ENCODE data around the gene NAV2. TPM values are rescaled to one million over a fixed set of nuclear protein-coding genes. Genes with fewer than 3 reads are reported as not detected.

The NAV2 gene
- total RNA-seq, 1 experiment from 2014 or later, result 22.7 TPM

DNA sequence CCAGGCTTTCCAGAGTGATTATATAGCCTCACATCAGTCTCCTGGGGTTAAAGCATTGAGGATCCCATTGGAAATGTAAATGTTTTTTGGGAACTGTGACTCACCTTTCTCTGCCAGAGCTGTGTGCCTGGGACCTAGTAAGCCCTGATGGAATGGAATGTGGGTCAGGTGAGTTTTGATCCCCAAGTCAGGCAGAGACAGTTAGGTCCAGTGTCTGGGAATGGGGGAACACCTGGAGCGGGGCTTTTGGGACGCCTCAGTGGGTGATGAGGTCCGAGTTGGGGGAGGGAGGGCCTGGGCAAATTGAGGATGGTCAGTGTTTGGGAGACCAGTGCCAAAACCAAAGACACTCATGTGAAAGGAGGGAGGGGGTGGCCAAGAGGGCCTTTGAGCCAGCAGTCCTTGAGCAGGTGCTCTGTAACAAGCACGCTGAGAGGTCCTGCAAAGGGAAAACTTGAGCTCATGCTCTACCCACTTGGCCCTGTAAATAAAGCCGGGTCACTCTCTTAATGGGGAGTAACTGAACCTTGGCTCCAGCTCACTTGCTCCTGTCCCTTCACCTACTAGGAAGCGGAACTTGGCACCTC is 104.7 kb downstream of the NAV2 start:
- Histone ChIP-seq H3K27ac (ENCODE audit: low read length) (no peak overlapping the region), H3K4me3 (ENCODE audit: low read depth in 2 of 2, low read length in 2 of 2) (no peak overlapping the region), H3K27me3 (ENCODE audit: control insufficient read depth, insufficient read depth, low read length) (no peaks in the 10 kb centered on the region), H3K4me1 (ENCODE audit: control insufficient read depth, insufficient read depth, low read length) (peaks cover 8% of the 10 kb centered on the region), H3K9me3 (ENCODE audit: control insufficient read depth, insufficient read depth, low read depth, low read length) (no peaks in the 10 kb centered on the region), H3K36me3 (ENCODE audit: control insufficient read depth, insufficient read depth, low read length) (no peaks in the 10 kb centered on the region)
- BruUV-seq (replicated peaks), result no TSS peak
- DNase-seq (ENCODE audit: low read depth, low spot score) (no peak), ATAC-seq (no peak)
- in situ Hi-C loops (cut with HindIII; ENCODE audit: low pct_unique_long_range_greater_than_20kb, low sequenced_read_pairs) (no loop called here), intact Hi-C loops (cut with micrococcal nuclease; ENCODE audit: unreplicated experiment) (no loop called here)
- ChIA-PET POLR2A (no interaction called here), CTCF (interaction anchor here (0.6 kb wide), 1 partner anchor 251 kb away, joined by 3 read pairs; no protein-coding TSS in a partner anchor)
- TF ChIP-seq, protein P1, sequence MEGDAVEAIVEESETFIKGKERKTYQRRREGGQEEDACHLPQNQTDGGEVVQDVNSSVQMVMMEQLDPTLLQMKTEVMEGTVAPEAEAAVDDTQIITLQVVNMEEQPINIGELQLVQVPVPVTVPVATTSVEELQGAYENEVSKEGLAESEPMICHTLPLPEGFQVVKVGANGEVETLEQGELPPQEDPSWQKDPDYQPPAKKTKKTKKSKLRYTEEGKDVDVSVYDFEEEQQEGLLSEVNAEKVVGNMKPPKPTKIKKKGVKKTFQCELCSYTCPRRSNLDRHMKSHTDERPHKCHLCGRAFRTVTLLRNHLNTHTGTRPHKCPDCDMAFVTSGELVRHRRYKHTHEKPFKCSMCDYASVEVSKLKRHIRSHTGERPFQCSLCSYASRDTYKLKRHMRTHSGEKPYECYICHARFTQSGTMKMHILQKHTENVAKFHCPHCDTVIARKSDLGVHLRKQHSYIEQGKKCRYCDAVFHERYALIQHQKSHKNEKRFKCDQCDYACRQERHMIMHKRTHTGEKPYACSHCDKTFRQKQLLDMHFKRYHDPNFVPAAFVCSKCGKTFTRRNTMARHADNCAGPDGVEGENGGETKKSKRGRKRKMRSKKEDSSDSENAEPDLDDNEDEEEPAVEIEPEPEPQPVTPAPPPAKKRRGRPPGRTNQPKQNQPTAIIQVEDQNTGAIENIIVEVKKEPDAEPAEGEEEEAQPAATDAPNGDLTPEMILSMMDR (IDR thresholded peaks at IDR 0.05), result no peak
- TF ChIP-seq TCF7L2 (IDR thresholded peaks at IDR 0.05; ENCODE audit: low read depth, low read length), result no peak
- TF ChIP-seq, protein P2, sequence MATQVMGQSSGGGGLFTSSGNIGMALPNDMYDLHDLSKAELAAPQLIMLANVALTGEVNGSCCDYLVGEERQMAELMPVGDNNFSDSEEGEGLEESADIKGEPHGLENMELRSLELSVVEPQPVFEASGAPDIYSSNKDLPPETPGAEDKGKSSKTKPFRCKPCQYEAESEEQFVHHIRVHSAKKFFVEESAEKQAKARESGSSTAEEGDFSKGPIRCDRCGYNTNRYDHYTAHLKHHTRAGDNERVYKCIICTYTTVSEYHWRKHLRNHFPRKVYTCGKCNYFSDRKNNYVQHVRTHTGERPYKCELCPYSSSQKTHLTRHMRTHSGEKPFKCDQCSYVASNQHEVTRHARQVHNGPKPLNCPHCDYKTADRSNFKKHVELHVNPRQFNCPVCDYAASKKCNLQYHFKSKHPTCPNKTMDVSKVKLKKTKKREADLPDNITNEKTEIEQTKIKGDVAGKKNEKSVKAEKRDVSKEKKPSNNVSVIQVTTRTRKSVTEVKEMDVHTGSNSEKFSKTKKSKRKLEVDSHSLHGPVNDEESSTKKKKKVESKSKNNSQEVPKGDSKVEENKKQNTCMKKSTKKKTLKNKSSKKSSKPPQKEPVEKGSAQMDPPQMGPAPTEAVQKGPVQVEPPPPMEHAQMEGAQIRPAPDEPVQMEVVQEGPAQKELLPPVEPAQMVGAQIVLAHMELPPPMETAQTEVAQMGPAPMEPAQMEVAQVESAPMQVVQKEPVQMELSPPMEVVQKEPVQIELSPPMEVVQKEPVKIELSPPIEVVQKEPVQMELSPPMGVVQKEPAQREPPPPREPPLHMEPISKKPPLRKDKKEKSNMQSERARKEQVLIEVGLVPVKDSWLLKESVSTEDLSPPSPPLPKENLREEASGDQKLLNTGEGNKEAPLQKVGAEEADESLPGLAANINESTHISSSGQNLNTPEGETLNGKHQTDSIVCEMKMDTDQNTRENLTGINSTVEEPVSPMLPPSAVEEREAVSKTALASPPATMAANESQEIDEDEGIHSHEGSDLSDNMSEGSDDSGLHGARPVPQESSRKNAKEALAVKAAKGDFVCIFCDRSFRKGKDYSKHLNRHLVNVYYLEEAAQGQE (IDR thresholded peaks at IDR 0.05; ENCODE audit: insufficient read depth in 1 of 2, low read depth in 2 of 2, low read length in 1 of 2), result no peak
- TF ChIP-seq SIN3A (IDR thresholded peaks at IDR 0.05; ENCODE audit: borderline replicate concordance, insufficient read depth, low read depth, low read length), result no peak
- TF ChIP-seq POLR2AphosphoS5 (IDR thresholded peaks at IDR 0.05; ENCODE audit: low read depth, low read length), result no peak

DNA sequence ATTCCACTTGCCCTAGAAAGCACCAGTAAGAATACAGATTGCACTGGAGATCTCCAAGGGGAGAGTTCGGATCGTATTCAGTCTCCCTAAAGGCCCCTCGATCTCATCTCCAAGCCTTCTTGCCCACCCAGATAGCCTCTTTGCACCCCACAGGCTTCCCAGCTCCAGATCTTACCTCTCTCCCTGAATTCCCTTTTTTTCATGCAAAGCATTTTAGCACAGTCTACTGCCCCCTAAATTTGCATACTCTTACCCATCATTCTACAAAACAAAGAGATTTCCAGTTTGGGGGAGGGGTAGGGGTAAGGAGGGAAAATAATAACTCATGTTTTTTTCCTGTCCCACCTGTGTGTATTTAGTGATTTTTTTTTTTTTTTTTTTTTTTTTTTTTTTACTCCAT is 105.2 kb downstream of the NAV2 start:
- ChIA-PET POLR2A (no interaction called here), CTCF (interaction anchor here (0.6 kb wide), 1 partner anchor 251 kb away, joined by 3 read pairs; no protein-coding TSS in a partner anchor)
- Histone ChIP-seq H3K27me3 (ENCODE audit: control insufficient read depth, insufficient read depth, low read length) (no peaks in the 10 kb centered on the region), H3K4me1 (ENCODE audit: control insufficient read depth, insufficient read depth, low read length) (peaks cover 8% of the 10 kb centered on the region), H3K27ac (ENCODE audit: low read length) (no peak overlapping the region), H3K36me3 (ENCODE audit: control insufficient read depth, insufficient read depth, low read length) (no peaks in the 10 kb centered on the region), H3K4me3 (ENCODE audit: low read depth in 2 of 2, low read length in 2 of 2) (no peak overlapping the region), H3K9me3 (ENCODE audit: control insufficient read depth, insufficient read depth, low read depth, low read length) (no peaks in the 10 kb centered on the region)
- BruUV-seq (replicated peaks), result no TSS peak
- TF ChIP-seq TCF7L2 (IDR thresholded peaks at IDR 0.05; ENCODE audit: low read depth, low read length) (no peak), POLR2AphosphoS5 (IDR thresholded peaks at IDR 0.05; ENCODE audit: low read depth, low read length) (no peak), SIN3A (IDR thresholded peaks at IDR 0.05; ENCODE audit: borderline replicate concordance, insufficient read depth, low read depth, low read length) (no peak)
- TF ChIP-seq, protein P1 (IDR thresholded peaks at IDR 0.05), result no peak
- TF ChIP-seq, protein P2 (IDR thresholded peaks at IDR 0.05; ENCODE audit: insufficient read depth in 1 of 2, low read depth in 2 of 2, low read length in 1 of 2), result no peak
- ATAC-seq (no peak), DNase-seq (ENCODE audit: low read depth, low spot score) (no peak)
- in situ Hi-C loops (cut with HindIII; ENCODE audit: low pct_unique_long_range_greater_than_20kb, low sequenced_read_pairs), result no loop called here
- intact Hi-C loops (cut with micrococcal nuclease; ENCODE audit: unreplicated experiment), result no loop called here
